ENCODE results near the gene NPTX1. TPM values are rescaled to one million over a fixed set of nuclear protein-coding genes. Genes with fewer than 3 reads are reported as not detected.

The NPTX1 gene
- total RNA-seq, 1 donor = under 0.01 TPM

GRCh38 chr17:80452173-80452915 lies 24.1 kb downstream of the NPTX1 start:
- peaks cover 14% of the 10 kb centered on the region for H3K4me1 ChIP-seq (ENCODE audit: insufficient read depth, low read length)
- no peaks in the 10 kb centered on the region for H3K9me3 ChIP-seq (ENCODE audit: low read depth, low read length)
- H3K4me3 ChIP-seq (ENCODE audit: low read length) = no peak overlapping the region
- H3K27me3 ChIP-seq (ENCODE audit: insufficient read depth, low read length) = no peaks in the 10 kb centered on the region

- H3K4me3 ChIP-seq (ENCODE audit: low read length) = no peak overlapping the region
- H3K4me1 ChIP-seq (ENCODE audit: insufficient read depth, low read length) = peaks cover 14% of the 10 kb centered on the region
- no peaks in the 10 kb centered on the region for H3K9me3 ChIP-seq (ENCODE audit: low read depth, low read length)
- H3K27me3 ChIP-seq (ENCODE audit: insufficient read depth, low read length) = no peaks in the 10 kb centered on the region
Measured at GRCh38 chr17:80451104-80451775, 25.2 kb downstream of the NPTX1 start.

- H3K4me3 ChIP-seq (ENCODE audit: low read length) = no peak overlapping the region
- H3K9me3 ChIP-seq (ENCODE audit: low read depth, low read length) = no peaks in the 10 kb centered on the region
- no peaks in the 10 kb centered on the region for H3K27me3 ChIP-seq (ENCODE audit: insufficient read depth, low read length)
- peaks cover 9% of the 10 kb centered on the region for H3K4me1 ChIP-seq (ENCODE audit: insufficient read depth, low read length)
Measured at GRCh38 chr17:80449930-80450576, 26.4 kb downstream of the NPTX1 start.

GRCh38 chr17:80449194-80449929 lies 27.0 kb downstream of the NPTX1 start:
- H3K9me3 ChIP-seq (ENCODE audit: low read depth, low read length) = no peaks in the 10 kb centered on the region
- peaks cover 8% of the 10 kb centered on the region for H3K4me1 ChIP-seq (ENCODE audit: insufficient read depth, low read length)
- H3K27me3 ChIP-seq (ENCODE audit: insufficient read depth, low read length) = no peaks in the 10 kb centered on the region
- H3K4me3 ChIP-seq (ENCODE audit: low read length) = no peak overlapping the region

GRCh38 chr17:80447790-80448189 lies 28.6 kb downstream of the NPTX1 start:
- Histone ChIP-seq H3K4me3 (ENCODE audit: low read length) (no peak overlapping the region), H3K4me1 (ENCODE audit: insufficient read depth, low read length) (no peaks in the 10 kb centered on the region), H3K9me3 (ENCODE audit: low read depth, low read length) (no peaks in the 10 kb centered on the region), H3K27me3 (ENCODE audit: insufficient read depth, low read length) (no peaks in the 10 kb centered on the region)

- H3K27me3 ChIP-seq (ENCODE audit: insufficient read depth, low read length) = no peaks in the 10 kb centered on the region
- no peak overlapping the region for H3K4me3 ChIP-seq (ENCODE audit: low read length)
- no peaks in the 10 kb centered on the region for H3K4me1 ChIP-seq (ENCODE audit: insufficient read depth, low read length)
- H3K9me3 ChIP-seq (ENCODE audit: low read depth, low read length) = no peaks in the 10 kb centered on the region
Measured at GRCh38 chr17:80446645-80447405, 29.6 kb downstream of the NPTX1 start.

GRCh38 chr17:80445726-80446110 lies 30.7 kb downstream of the NPTX1 start:
- Histone ChIP-seq H3K9me3 (ENCODE audit: low read depth, low read length) (no peaks in the 10 kb centered on the region), H3K27me3 (ENCODE audit: insufficient read depth, low read length) (no peaks in the 10 kb centered on the region), H3K4me3 (ENCODE audit: low read length) (no peak overlapping the region), H3K4me1 (ENCODE audit: insufficient read depth, low read length) (no peaks in the 10 kb centered on the region)

GRCh38 chr17:80445007-80445725 lies 31.2 kb downstream of the NPTX1 start:
- H3K27me3 ChIP-seq (ENCODE audit: insufficient read depth, low read length) = no peaks in the 10 kb centered on the region
- no peaks in the 10 kb centered on the region for H3K4me1 ChIP-seq (ENCODE audit: insufficient read depth, low read length)
- H3K9me3 ChIP-seq (ENCODE audit: low read depth, low read length) = no peaks in the 10 kb centered on the region
- H3K4me3 ChIP-seq (ENCODE audit: low read length) = no peak overlapping the region

- Histone ChIP-seq H3K4me3 (ENCODE audit: low read length) (no peak overlapping the region), H3K4me1 (ENCODE audit: insufficient read depth, low read length) (no peaks in the 10 kb centered on the region), H3K27me3 (ENCODE audit: insufficient read depth, low read length) (no peaks in the 10 kb centered on the region), H3K9me3 (ENCODE audit: low read depth, low read length) (no peaks in the 10 kb centered on the region)
Measured at GRCh38 chr17:80444644-80444979, 31.8 kb downstream of the NPTX1 start.

GRCh38 chr17:80443916-80444643 lies 32.3 kb downstream of the NPTX1 start:
- H3K9me3 ChIP-seq (ENCODE audit: low read depth, low read length) = no peaks in the 10 kb centered on the region
- H3K27me3 ChIP-seq (ENCODE audit: insufficient read depth, low read length) = no peaks in the 10 kb centered on the region
- no peak overlapping the region for H3K4me3 ChIP-seq (ENCODE audit: low read length)
- no peaks in the 10 kb centered on the region for H3K4me1 ChIP-seq (ENCODE audit: insufficient read depth, low read length)

- H3K9me3 ChIP-seq (ENCODE audit: low read depth, low read length) = no peaks in the 10 kb centered on the region
- H3K4me1 ChIP-seq (ENCODE audit: insufficient read depth, low read length) = no peaks in the 10 kb centered on the region
- H3K4me3 ChIP-seq (ENCODE audit: low read length) = no peak overlapping the region
- no peaks in the 10 kb centered on the region for H3K27me3 ChIP-seq (ENCODE audit: insufficient read depth, low read length)
Measured at GRCh38 chr17:80443498-80443897, 32.9 kb downstream of the NPTX1 start.

- Histone ChIP-seq H3K4me1 (ENCODE audit: insufficient read depth, low read length) (no peaks in the 10 kb centered on the region), H3K27me3 (ENCODE audit: insufficient read depth, low read length) (no peaks in the 10 kb centered on the region), H3K4me3 (ENCODE audit: low read length) (no peak overlapping the region), H3K9me3 (ENCODE audit: low read depth, low read length) (no peaks in the 10 kb centered on the region)
Measured at GRCh38 chr17:80442764-80443163, 33.6 kb downstream of the NPTX1 start.

- no peaks in the 10 kb centered on the region for H3K27me3 ChIP-seq (ENCODE audit: insufficient read depth, low read length)
- no peak overlapping the region for H3K4me3 ChIP-seq (ENCODE audit: low read length)
- H3K9me3 ChIP-seq (ENCODE audit: low read depth, low read length) = no peaks in the 10 kb centered on the region
- H3K4me1 ChIP-seq (ENCODE audit: insufficient read depth, low read length) = no peaks in the 10 kb centered on the region
Measured at GRCh38 chr17:80442323-80442659, 34.1 kb downstream of the NPTX1 start.

Measured in mononuclear cell (primary cell).